Fibroblast of peridontal ligament (primary cell): ENCODE results near the gene OR10AD1.
A peak's percentile ranks its signal among the peaks of the same experiment; 100 is the strongest.
"Not testable (repeated sequence)": the region's sequence is repeated elsewhere in the genome, so short reads cannot be mapped to it uniquely, and the experiment has no call there.

Experiments used
- DNase-seq: peaks from one replicate; pipeline ENCODE4 v3.0.0-alpha.2; 2010; ENCODE audit errors: extremely low read depth

Gene OR10AD1

GRCh38 chr12:48160807-48161206 is 42.3 kb downstream of the OR10AD1 start:
- no peak for DNase-seq

- DNase-seq, result peak; percentile 79
Observed at GRCh38 chr12:48160046-48160445, 43.0 kb downstream of the OR10AD1 start.

GRCh38 chr12:48157889-48158370 is 45.2 kb downstream of the OR10AD1 start:
- peak; percentile 23 for DNase-seq

GRCh38 chr12:48157018-48157888 is 45.8 kb downstream of the OR10AD1 start, which contains the start of gene ASB8:
ASB8 (minus strand) TSS chr12:48157515; CDS start chr12:48153496, 4,019 bp downstream.
- peak; percentile 98 for DNase-seq

GRCh38 chr12:48156652-48157017 is 46.5 kb downstream of the OR10AD1 start:
- no peak for DNase-seq

GRCh38 chr12:48155786-48156185 is 47.3 kb downstream of the OR10AD1 start:
- DNase-seq, result not testable (repeated sequence)
